ENCODE measurements around the gene PCDHGB2.
"Not testable (repeated sequence)": the region's sequence is repeated elsewhere in the genome, so short reads cannot be mapped to it uniquely, and the experiment has no call there.

DNA sequence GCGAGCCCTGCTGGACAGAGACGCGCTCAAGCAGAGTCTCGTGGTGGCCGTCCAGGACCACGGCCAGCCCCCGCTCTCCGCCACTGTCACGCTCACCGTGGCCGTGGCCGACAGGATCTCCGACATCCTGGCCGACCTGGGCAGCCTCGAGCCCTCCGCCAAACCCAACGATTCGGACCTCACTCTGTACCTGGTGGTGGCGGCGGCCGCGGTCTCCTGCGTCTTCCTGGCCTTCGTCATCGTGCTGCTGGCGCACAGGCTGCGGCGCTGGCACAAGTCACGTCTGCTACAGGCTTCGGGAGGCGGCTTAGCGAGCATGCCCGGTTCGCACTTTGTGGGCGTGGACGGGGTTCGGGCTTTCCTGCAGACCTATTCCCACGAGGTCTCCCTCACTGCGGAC lies 27.2 kb upstream of the PCDHGB2 start:
- not testable (repeated sequence) for TF ChIP-seq CTCF, POLR2A (IDR thresholded peaks at IDR 0.05)

Data from heart left ventricle (tissue), 13 donors.